HepG2 (cell line): ENCODE measurements around the gene GJC2. TPM values are rescaled to one million over a fixed set of nuclear protein-coding genes. Genes with fewer than 3 reads are reported as not detected.

Source experiments
- E2F1 ChIP-seq: sonication (generic); formaldehyde crosslinking; IDR thresholded peaks from 2 replicates; pipeline ENCODE4 v1.5.0; 2020; ENCODE audit warnings: missing genetic modification reagents
- GLI4 ChIP-seq: sonication (generic); formaldehyde crosslinking; IDR thresholded peaks from 2 replicates; pipeline ENCODE4 v1.5.1; 2020; ENCODE audit warnings: missing genetic modification reagents, mild to moderate bottlenecking, moderate library complexity, borderline replicate concordance
- MIER2 ChIP-seq: IDR thresholded peaks from 2 replicates; pipeline ENCODE4 v1.6.1; 2016; ENCODE audit warnings: missing biosample characterization, missing genetic modification reagents
- MTA1 ChIP-seq: sonication (generic); formaldehyde crosslinking; IDR thresholded peaks from 2 replicates; pipeline ENCODE4 v1.4.0; 2020; ENCODE audit warnings: missing genetic modification reagents, mild to moderate bottlenecking, borderline replicate concordance
- NCOA5 ChIP-seq: sonication (generic); formaldehyde crosslinking; IDR thresholded peaks from 2 replicates; pipeline ENCODE4 v1.4.0; 2020; ENCODE audit warnings: missing genetic modification reagents
- PBX2 ChIP-seq: IDR thresholded peaks from 2 replicates; pipeline ENCODE4 v1.6.1; 2016; ENCODE audit warnings: control low read depth
- ZBTB49 ChIP-seq: sonication (generic); formaldehyde crosslinking; IDR thresholded peaks from 2 replicates; pipeline ENCODE4 v1.4.0; 2020; ENCODE audit warnings: missing genetic modification reagents, borderline replicate concordance
- ZFP82 ChIP-seq: sonication (generic); formaldehyde crosslinking; IDR thresholded peaks from 2 replicates; pipeline ENCODE4 v1.5.1; 2020; ENCODE audit warnings: mild to moderate bottlenecking, missing genetic modification reagents, borderline replicate concordance
- ZFYVE20 ChIP-seq: sonication (generic); formaldehyde crosslinking; IDR thresholded peaks from 2 replicates; pipeline ENCODE4 v1.8.0; 2023; ENCODE audit warnings: low read depth, mild to moderate bottlenecking, moderate library complexity, missing genetic modification reagents, borderline replicate concordance
- ZNF230 ChIP-seq: sonication (generic); formaldehyde crosslinking; IDR thresholded peaks from 2 replicates; pipeline ENCODE4 v1.4.0; 2020; ENCODE audit warnings: mild to moderate bottlenecking, missing genetic modification reagents
- ZNF235 ChIP-seq: sonication (generic); formaldehyde crosslinking; IDR thresholded peaks from 2 replicates; pipeline ENCODE4 v1.8.1; 2023; ENCODE audit warnings: mild to moderate bottlenecking, missing genetic modification reagents, borderline replicate concordance
- ZNF282 ChIP-seq: fragments of 450-650 bp; IDR thresholded peaks from 2 replicates; pipeline ENCODE4 v1.6.1; 2018; ENCODE audit not compliant: partially characterized antibody
- ZNF350 ChIP-seq: sonication (generic); formaldehyde crosslinking; IDR thresholded peaks from 2 replicates; pipeline ENCODE4 v1.4.0; 2020; ENCODE audit warnings: mild to moderate bottlenecking, low read depth, missing genetic modification reagents, borderline replicate concordance
- ZNF782 ChIP-seq: sonication (generic); formaldehyde crosslinking; IDR thresholded peaks from 2 replicates; pipeline ENCODE4 v1.4.0; 2020; ENCODE audit warnings: missing genetic modification reagents, mild to moderate bottlenecking, borderline replicate concordance
- ZNF839 ChIP-seq: sonication (generic); formaldehyde crosslinking; IDR thresholded peaks from 2 replicates; pipeline ENCODE4 v1.4.0; 2020; ENCODE audit warnings: missing genetic modification reagents, mild to moderate bottlenecking, borderline replicate concordance
- ZSCAN22 ChIP-seq: sonication (generic); formaldehyde crosslinking; IDR thresholded peaks from 2 replicates; pipeline ENCODE4 v1.4.0; 2020; ENCODE audit warnings: mild to moderate bottlenecking, missing genetic modification reagents
- polyA plus RNA-seq, 8 experiments: library from polyadenylated mRNA; depleted of rRNA in 3 of 8; stranded (reverse) in 7 of 8; unstranded in 1 of 8; fragments of >200 nt; fragmentation: Illumina TruSeq in 4 of 8; extraction: Trizol in 4 of 8; gene quantifications; 2 replicates each; pipeline versions ENCODE4 v1.2.1 to v1.2.3, GENCODE V29; 2011 to 2016; ENCODE audit warnings: low read depth in 4 of 8, missing spikeins in 1 of 8, mixed read lengths in 1 of 8; ENCODE audit not compliant: insufficient read depth in 1 of 8
- total RNA-seq, 5 experiments: library from RNA; depleted of rRNA; stranded (reverse); fragments of >200 nt; fragmentation: Illumina TruSeq; extraction: Trizol; gene quantifications; 2 replicates each; pipeline ENCODE4 v1.2.3, GENCODE V29; 2016; ENCODE audit warnings: low read depth in 1 of 5
- TF ChIP-seq, protein P1 (sequence below): sonication (generic); formaldehyde crosslinking; IDR thresholded peaks from 2 replicates; pipeline ENCODE4 v1.4.0; 2020; ENCODE audit warnings: missing genetic modification reagents
- TF ChIP-seq, protein P2 (sequence below): fragments of 450-650 bp; IDR thresholded peaks from 2 replicates; pipeline ENCODE4 v1.6.1; 2017; ENCODE audit warnings: mild to moderate bottlenecking
- TF ChIP-seq, protein P3 (sequence below), 2 experiments: sonication (generic) in 1 of 2; formaldehyde crosslinking in 1 of 2; IDR thresholded peaks; 2 replicates each; pipeline versions ENCODE4 v1.4.0 to v1.6.1; 2018 to 2020; ENCODE audit warnings: missing genetic modification reagents in 2 of 2, borderline replicate concordance in 1 of 2, low read depth in 1 of 2, mild to moderate bottlenecking in 1 of 2, missing biosample characterization in 1 of 2

Gene GJC2
- total and polyA plus RNA-seq, 2 of the 13 experiments (the other 11 are each of a cell fraction or from before 2014, with no cell fraction given) = 1.6 to 3.8 TPM

- TF ChIP-seq, protein P1, sequence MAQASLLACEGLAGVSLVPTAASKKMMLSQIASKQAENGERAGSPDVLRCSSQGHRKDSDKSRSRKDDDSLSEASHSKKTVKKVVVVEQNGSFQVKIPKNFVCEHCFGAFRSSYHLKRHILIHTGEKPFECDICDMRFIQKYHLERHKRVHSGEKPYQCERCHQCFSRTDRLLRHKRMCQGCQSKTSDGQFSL (CRISPR knock-in tag) = peak; percentile 72; the same call in 1 of the 2 replicates
- TF ChIP-seq ZSCAN22 (CRISPR knock-in tag) = no peak
- 0 out of 2 replicates have a peak, but pooled peaks have one; percentile 48 for TF ChIP-seq MTA1 (CRISPR knock-in tag)
- no peak for TF ChIP-seq ZBTB49 (CRISPR knock-in tag)
- TF ChIP-seq PBX2 (CRISPR knock-in tag) = no peak
- TF ChIP-seq ZNF230 (CRISPR knock-in tag) = no peak
- TF ChIP-seq, protein P2, sequence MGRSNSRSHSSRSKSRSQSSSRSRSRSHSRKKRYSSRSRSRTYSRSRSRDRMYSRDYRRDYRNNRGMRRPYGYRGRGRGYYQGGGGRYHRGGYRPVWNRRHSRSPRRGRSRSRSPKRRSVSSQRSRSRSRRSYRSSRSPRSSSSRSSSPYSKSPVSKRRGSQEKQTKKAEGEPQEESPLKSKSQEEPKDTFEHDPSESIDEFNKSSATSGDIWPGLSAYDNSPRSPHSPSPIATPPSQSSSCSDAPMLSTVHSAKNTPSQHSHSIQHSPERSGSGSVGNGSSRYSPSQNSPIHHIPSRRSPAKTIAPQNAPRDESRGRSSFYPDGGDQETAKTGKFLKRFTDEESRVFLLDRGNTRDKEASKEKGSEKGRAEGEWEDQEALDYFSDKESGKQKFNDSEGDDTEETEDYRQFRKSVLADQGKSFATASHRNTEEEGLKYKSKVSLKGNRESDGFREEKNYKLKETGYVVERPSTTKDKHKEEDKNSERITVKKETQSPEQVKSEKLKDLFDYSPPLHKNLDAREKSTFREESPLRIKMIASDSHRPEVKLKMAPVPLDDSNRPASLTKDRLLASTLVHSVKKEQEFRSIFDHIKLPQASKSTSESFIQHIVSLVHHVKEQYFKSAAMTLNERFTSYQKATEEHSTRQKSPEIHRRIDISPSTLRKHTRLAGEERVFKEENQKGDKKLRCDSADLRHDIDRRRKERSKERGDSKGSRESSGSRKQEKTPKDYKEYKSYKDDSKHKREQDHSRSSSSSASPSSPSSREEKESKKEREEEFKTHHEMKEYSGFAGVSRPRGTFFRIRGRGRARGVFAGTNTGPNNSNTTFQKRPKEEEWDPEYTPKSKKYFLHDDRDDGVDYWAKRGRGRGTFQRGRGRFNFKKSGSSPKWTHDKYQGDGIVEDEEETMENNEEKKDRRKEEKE = no peak
- TF ChIP-seq NCOA5 (CRISPR knock-in tag) = no peak
- TF ChIP-seq ZNF235 = 0 out of 2 replicates have a peak, but pooled peaks have one; percentile 37
- TF ChIP-seq ZNF839 (CRISPR knock-in tag) = 0 out of 2 replicates have a peak, but pooled peaks have one; percentile 22
- no peak for TF ChIP-seq ZFYVE20 (CRISPR knock-in tag)
- 0 out of 2 replicates have a peak, but pooled peaks have one; percentile 2 for TF ChIP-seq GLI4 (CRISPR knock-in tag)
- peak; percentile 52; the same call in 1 of the 2 replicates for TF ChIP-seq ZNF350
- no peak for TF ChIP-seq ZNF782 (CRISPR knock-in tag)
- TF ChIP-seq E2F1 (CRISPR knock-in tag) = no peak
- no peak for TF ChIP-seq ZFP82
- no peak for TF ChIP-seq ZNF282
- no peak for TF ChIP-seq MIER2
- TF ChIP-seq, protein P3, sequence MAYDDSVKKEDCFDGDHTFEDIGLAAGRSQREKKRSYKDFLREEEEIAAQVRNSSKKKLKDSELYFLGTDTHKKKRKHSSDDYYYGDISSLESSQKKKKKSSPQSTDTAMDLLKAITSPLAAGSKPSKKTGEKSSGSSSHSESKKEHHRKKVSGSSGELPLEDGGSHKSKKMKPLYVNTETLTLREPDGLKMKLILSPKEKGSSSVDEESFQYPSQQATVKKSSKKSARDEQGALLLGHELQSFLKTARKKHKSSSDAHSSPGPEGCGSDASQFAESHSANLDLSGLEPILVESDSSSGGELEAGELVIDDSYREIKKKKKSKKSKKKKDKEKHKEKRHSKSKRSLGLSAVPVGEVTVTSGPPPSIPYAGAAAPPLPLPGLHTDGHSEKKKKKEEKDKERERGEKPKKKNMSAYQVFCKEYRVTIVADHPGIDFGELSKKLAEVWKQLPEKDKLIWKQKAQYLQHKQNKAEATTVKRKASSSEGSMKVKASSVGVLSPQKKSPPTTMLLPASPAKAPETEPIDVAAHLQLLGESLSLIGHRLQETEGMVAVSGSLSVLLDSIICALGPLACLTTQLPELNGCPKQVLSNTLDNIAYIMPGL (CRISPR knock-in tag; IDR thresholded peaks at IDR 0.05; ENCODE audit: borderline replicate concordance in 1 of 2, low read depth in 1 of 2) = no peak
Measured at GRCh38 chr1:228150120-228150460, 360 bp downstream of the GJC2 start (continued).
